NCI-H1105 treated with DMSO at 0.1 percent for 48 hours (cell line): ENCODE data around the gene CAPRIN1.

ENCODE experiments used
- DNase-seq: peaks from one replicate; lab custom pipeline; 2025; lab: John Stamatoyannopoulos, UW

The CAPRIN1 gene, protein sequence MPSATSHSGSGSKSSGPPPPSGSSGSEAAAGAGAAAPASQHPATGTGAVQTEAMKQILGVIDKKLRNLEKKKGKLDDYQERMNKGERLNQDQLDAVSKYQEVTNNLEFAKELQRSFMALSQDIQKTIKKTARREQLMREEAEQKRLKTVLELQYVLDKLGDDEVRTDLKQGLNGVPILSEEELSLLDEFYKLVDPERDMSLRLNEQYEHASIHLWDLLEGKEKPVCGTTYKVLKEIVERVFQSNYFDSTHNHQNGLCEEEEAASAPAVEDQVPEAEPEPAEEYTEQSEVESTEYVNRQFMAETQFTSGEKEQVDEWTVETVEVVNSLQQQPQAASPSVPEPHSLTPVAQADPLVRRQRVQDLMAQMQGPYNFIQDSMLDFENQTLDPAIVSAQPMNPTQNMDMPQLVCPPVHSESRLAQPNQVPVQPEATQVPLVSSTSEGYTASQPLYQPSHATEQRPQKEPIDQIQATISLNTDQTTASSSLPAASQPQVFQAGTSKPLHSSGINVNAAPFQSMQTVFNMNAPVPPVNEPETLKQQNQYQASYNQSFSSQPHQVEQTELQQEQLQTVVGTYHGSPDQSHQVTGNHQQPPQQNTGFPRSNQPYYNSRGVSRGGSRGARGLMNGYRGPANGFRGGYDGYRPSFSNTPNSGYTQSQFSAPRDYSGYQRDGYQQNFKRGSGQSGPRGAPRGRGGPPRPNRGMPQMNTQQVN

DNA sequence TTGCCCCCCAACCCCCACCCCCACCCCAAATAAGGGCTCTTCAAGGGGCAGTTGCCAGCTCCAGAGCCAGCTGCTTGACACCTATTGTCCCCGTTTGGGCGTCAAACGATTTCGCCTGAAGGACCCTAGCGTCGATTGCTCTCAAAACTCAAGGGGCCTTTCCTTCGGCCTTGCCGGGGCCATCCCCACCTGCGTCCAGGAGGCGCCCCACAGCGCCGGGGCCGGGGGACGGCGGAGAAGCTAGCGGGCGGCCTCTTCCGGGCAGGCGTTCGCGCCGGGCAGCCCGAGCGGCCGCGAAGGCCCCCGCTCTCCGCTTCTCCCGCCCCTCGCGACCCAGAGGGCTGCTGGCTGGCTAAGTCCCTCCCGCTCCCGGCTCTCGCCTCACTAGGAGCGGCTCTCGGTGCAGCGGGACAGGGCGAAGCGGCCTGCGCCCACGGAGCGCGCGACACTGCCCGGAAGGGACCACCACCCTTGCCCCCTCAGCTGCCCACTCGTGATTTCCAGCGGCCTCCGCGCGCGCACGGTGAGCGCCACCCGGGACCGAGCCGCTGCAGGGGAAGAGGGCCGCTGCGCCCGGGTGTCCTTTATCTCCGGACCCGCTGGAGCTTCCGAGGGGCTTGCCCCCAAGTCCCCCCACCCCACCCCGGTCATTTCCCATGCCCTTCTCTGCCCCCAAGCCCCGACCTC, at the start of gene CAPRIN1:
TSS of gene CAPRIN1 (plus strand) at position 383 of the 687 bp plus-strand sequence. CDS start 690 bp downstream, outside the sequence.
- peak; percentile 94 for DNase-seq

DNA sequence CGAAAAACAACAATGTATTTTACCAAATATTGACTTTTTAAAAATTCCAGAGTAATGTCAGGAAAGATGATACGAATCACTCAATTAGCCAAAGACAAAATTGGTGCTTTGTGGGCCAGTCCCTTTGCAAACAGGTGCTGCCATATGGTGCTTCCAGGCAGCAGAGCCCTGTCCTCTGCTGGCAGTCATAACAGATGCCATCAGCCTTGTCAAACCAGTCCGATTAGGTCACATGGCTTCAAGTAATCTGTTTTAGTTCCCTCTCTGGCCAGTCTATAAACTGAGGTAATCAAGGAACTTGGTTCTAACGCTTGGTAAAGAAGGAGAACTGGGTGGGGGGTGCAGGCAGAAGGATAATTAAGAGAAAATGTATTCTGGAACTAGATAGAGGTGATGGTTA, 49.1 kb upstream of the CAPRIN1 start:
- no peak for DNase-seq

DNA sequence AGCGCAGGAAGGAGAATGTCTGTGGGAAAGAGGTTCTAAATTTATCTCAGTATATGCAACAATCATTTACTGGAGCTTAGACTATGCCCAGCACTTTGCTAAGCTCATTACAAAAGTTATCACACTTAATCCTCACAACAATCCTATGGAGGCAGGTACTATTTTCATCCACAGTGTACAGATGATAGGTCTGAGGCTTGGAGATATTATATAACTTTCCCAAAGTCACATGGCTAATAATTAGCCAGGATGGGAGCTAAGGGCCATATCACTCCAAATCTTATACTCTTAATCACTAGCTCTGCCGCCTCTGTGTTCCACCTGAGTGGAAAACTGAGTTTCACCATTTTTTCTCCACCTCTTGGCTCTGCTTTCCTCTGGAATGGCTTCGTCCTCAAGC, 47.3 kb upstream of the CAPRIN1 start:
- no peak for DNase-seq

DNA sequence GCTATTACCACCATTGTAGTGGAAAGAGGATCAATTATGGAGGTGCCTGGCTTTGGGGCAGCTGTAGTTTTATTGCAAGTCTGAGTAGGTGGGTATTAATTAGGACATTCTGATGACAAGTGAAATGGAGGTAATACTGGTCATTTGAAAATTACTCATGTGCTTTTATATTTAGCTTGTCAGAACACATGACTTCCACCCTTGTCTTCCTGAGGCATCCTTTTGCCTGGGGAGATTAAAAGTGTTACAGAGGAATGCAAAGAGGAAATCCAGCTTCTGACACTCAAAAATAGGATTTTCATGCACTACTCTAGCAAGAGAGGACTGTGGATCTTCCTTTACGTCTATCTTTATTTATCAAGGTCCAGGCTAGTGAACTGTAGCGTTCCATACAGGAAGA, 44.7 kb upstream of the CAPRIN1 start:
- DNase-seq: no peak

DNA sequence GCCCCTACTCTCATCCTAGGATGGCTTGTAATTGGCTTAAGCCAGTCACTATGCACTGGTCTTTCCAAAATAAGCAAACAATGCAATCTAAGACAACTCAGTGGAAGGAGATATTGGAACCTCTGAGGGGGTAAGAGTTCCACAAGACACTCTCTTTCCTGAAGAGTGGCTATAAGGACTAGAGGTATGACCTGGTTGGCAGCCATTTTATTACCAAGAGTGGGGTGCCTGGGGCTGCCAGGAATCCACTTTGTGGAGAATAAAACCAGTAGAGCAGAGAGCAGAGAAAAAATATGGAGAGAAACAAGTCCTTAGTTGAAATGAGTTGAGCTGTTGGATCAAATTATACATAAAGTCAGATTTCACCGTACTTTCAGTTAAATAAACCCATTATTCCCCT, 38.8 kb upstream of the CAPRIN1 start:
- no peak for DNase-seq

DNA sequence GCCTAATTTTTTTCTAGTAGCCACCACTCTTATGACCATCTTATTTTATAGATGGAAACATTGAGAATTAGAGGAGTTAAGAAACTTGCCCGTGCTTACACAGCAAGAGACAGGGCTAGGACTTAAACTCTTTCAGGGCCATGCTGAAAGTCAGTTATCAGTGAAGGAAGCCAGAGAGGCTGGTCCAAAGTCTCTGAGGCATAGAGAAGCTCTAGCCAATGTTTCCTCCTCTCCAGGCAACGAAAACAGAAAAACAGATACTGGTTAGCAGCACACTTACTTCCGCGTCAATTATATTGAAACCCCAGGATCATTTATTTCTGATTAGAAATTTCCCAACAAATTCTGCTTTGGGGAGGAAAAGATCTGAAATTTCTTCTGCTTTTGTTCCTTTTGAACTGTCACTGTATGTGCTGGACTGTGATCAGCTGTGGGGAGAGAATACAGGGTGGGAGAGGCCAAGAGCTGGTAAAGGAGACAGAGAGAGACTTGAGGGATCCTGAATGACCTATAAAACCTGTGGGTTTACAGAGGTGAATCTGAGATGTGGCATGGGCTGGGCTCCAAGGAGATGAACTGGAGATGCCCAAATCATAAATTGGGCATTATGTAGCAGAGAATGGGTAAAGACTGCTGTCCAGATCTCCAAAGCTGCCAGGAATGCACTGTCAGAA, 37.5 kb upstream of the CAPRIN1 start:
- DNase-seq: no peak

DNA sequence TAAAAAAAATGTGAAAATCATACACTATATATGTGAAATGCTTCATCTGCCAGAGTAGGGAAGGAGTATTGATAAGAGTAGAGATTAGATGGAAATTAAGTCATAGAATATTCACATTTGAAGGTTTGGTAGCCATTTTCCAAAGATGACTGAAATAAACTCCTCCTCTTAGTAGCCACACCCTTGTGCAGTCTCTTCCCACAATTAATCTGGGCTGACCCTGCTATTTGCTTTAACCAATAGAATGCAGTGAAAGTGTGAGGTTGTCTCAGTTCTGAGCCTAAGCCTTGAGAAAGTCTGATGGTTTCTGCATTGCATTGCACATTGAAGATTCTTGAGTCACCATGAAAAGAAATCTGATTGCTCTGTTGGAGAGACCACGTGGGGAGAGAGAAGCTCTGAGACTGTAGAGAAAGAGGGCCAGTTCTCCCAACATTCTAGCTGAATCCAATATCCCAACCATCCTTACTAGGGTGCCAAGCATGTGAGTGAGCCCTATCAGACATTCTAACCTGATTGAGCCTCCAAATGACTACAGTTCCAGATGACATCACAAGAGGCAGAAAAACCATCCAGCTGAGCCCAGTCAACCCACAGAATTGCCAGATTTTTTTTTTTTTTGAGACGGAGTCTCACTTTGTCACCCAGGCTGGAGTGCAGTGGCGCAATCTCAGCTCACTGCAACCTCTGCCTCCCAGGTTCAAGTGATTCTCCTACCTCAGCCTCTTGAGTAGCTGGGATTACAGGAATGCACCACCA, 29.4 kb upstream of the CAPRIN1 start:
- no peak for DNase-seq

DNA sequence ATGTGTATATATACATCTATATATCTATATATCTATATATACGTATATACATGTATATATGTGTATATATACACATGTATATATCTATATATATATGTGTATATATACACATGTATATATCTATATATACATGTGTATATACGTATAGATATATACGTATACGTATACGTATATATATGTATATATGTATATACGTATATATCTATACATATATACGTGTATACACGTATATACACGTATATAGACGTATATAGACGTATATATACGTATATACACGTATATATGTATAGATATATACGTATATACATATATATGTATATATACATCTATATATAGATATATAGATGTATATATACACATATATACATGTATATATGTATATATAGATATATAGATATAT, 25.1 kb upstream of the CAPRIN1 start:
- DNase-seq: no peak

DNA sequence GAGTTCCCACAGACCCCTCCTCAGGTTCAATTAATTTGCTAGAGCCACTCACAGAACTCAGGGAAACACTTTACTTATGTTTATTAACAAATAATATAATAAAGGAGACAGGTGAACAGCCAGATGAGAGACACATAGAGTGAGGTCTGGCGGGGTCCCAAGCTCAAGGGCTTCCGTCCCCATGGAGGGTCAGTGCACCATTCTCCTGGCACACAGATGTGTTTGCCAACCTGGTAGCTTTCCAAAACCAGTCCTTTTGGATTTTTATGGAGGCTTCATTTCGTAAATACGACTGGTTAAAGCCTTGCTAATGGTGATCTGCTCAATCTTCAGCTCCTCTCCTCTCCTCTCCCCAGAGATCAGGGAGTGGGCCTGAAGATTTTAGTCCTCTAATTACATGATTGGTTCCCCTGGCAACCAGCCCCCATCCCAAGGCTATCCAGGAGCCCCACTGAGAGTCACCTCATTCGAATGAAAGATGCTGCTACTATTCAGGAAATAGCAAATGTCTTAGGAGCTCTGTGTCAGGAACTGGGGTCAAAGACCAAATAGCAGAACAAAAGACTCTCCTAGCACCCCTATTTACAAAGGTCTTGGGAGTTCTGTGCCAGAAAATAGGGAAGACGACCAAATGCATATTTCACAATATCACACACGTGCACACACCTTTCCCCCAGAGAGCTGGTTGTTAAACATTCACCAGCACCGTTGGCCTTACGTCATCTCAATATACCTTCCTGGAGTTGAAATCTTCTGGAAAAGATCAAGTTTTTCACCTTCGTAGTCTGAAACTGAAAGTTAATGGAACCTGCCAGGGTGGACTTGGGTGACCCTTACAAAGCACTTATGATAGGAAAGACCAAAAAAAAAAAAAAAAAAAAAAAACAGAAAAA, 23.8 kb upstream of the CAPRIN1 start:
- peak; percentile 41 for DNase-seq

DNA sequence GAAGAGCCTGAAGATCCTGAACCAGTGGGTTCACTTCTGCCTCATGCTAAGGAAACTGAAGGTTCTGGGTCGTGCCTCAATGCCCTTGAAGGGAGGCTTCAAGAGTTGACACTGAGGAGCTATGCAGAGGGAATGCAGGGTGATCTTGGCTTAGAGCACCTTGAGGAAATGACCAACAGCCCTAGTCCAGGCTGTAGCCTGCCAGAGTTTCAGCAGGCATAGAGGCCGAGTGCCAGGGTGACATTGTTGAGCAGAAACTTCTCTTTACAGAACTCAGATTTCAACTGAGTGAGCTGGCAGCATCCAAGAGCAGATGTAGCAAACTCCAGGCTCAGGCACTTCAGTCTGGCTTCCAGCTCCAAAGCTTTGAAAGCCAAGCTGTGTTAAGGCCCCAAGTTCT, 23.1 kb upstream of the CAPRIN1 start:
- no peak for DNase-seq

DNA sequence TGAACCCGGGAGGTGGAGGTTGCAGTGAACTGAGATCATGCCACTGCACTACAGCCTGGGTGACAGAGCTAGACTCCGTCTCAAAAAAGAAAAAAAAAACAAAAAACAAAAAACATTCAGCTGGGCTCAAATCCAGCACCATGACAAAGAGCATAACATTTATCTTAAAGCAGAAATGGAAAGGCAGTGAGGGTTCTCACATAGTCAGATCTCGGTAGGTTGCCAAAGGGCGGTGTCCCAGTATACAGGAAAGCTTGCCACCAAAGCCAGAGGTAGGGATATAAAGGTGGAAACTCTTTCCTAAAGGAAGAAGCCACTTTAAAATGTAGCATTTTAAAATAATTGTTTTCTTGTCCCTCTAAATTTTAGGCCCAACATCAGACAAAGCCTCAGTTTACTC, 22.4 kb upstream of the CAPRIN1 start:
- no peak for DNase-seq

DNA sequence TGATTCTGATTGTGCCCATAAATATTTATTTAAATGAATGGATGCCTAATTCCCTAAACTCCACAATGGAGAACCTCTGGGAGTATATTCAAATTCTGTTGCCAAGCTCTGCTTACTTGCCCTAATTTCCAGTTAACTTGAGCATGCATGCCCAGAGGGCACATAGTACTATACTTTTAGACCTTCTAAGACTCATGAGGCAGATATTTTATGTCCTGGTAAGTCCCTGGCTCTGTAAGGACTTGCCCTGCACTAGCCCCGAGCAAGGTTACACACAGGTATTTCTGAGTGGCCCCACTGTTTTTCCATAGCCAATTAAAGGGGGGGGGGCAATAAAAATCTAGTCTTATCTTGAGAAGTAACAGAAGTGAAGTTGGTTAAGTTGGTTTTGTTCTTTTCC, 21.1 kb upstream of the CAPRIN1 start:
- no peak for DNase-seq

DNA sequence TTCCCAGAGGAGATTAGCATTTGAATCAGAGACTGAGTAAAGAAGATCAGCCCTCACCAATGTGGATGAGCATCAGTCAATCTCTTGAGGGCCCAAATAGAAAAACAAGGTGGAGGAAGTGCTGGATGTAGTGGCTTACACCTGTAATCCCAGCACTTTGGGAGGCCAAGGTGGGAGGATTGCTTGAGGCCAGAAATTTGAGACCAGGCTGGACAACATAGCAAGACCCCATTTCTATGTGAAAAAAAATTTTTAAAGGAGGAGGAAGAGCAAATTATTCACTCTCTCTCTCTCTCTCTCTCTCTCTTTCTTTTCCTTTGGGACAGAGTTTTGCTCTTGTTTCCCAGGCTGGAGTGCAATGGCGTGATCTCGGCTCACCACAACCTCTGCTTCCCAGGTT, 18.1 kb upstream of the CAPRIN1 start:
- no peak for DNase-seq

DNA sequence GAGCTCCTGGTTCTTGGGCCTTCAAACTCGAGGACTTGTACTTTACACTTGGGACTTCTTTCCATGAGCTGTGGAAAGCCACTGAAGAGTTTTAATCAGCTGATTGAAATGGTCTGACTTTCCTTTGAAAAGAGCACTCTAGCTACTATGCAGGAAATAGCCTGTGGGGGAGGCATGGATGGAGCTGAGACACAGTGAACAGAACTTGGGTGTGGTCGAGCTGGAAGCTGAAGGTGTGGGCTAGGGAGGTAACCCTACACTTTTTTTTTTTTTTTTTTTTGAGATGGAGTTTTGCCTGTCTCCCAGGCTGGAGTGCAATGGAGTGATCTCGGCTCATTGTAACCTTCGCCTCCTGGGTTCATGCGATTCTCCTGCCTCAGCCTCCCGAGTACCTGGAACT, 17.5 kb upstream of the CAPRIN1 start:
- no peak for DNase-seq

DNA sequence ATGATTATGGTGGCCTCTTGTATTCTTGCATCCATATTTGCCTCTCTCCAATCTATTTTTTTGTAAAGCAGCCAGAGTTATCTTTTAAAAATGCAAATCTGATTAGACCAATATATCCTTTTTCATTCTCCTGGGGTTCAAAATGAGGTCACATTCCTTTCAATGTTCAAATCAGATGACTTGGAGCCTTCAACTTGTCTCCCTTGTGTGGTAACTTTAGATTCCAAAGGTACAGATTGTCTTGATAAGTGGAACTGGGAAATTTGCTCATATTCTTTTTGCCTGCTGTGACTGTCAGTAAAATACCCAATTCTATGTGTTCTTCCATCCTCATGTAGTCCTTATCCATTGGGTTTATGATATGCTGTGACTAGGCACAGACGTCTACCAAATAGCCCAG, 15.1 kb upstream of the CAPRIN1 start:
- DNase-seq: no peak

DNA sequence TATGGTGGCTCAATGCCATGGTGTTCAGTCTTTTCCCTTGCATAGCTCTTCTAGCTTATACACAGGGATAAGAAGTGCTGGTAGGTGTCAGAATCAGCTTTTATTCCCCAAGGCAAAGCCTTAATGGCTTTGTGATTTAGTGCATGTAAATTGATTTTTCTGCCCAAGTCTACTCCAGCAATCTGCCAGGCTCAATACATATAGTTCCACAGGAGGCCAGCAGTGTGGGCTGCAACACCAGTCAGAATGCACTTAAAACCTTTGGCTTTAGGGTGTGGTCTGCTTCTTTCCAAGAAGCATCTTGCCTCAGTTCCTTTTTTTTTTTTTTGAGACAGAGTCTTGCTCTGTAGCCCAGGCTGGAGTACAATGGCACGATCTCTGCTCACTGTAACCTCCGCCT, 14.5 kb upstream of the CAPRIN1 start:
- no peak for DNase-seq

DNA sequence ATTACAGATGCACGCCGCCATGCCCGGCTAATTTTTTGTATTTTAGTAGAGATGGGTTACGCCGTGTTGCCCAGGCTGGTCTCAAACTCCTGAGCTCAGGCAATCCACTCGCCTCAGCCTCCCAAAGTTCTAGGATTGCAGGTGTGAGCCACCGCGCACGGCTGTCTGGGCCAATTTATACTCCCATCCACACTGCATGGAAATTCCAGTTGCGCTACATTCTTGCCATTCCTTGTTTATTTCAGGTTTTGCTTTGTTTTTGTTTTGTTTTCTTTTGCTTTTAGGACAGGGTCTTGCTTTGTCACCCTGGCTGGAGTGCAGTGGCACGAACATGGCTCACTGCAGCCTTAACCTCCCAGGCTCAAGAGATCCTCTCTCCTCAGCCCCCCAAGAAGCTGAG, 11.0 kb upstream of the CAPRIN1 start:
- no peak for DNase-seq

DNA sequence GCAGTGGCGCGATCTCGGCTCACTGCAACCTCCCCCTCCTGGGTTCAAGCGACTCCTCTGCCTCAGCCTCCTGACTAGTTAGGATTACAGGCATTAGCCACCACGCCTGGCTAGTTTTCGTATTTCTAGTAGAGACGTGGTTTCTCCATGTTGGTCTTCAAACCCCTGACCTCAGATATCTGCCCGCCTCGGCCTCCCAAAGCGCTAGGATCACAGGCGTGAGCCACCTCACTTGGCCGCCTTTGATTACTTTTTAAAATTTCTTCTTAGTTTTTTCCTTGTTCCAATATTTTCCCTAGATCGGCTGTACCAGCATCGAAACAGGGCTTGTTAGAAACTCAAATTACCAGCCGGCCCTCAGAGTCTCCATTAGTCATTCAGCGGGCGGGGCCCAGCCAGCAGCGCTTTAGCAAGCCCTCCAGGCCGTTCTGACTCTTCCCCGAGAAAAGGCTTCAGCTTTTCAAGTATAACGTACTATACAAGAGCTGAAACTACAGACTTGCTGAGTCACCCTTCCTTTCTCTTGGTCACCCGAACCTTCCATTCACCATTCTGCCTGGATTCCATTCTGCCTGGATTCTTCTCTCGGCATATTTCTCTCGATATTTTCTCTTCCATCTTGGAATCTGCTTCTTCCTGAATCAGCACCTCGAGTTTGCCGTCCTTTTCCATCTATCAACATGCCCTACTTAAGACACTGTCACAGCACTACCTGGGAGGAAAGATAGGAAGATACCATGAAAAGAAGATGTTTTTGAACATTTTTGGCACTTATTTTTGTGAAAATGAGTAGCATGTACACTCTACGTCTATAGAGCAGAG, 6.7 kb upstream of the CAPRIN1 start:
- no peak for DNase-seq

DNA sequence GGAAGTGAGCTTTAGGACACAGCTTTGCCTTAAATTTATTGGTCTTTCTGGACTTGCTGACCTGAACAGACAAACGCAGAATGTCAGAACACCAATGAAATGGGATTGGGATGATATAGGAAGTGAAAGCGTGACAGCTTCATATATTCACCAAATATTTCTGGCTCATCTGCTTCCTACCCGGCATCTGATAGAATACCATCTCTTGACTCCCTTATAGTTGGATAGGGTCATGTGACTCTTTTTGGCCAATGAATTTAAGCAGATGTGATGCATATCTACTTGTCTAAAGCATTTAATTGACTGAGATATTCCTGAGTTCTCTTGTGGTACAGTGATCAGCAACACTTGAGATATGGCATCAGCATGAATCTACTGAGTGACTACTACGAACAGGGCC, 2.5 kb upstream of the CAPRIN1 start:
- no peak for DNase-seq
